CD4-positive, CD25-positive, alpha-beta regulatory T cell (primary cell): ENCODE results near the gene GLB1L2. TPM values are rescaled to one million over a fixed set of nuclear protein-coding genes. Genes with fewer than 3 reads are reported as not detected.

Source experiments
- ATAC-seq, 2 donors: fragments of 150-1000 bp; cut with Tn5 transposase; one replicate each; pipeline ENCODE4 v1.10.0; 2021; ENCODE audit warnings: low read depth in 2 of 2, moderate number of reproducible peaks in 2 of 2, moderate library complexity in 1 of 2
- DNase-seq, 3 donors: peaks; one replicate each; pipeline versions ENCODE4 v3.0.0 to v3.0.0-alpha.2; 2012 to 2022; ENCODE audit warnings: mixed read lengths in 1 of 3
- H3K27ac ChIP-seq: one replicate; pipeline ENCODE4 v1.7.0; 2013; ENCODE audit warnings: mild to moderate bottlenecking, low read length; ENCODE audit not compliant: insufficient read depth, poor library complexity, severe bottlenecking
- H3K27me3 ChIP-seq: one replicate; pipeline ENCODE4 v1.7.0; 2013; ENCODE audit warnings: low read length; ENCODE audit not compliant: control insufficient read depth, insufficient read depth
- H3K36me3 ChIP-seq: one replicate; pipeline ENCODE4 v1.7.0; 2013; ENCODE audit warnings: mild to moderate bottlenecking, low read length, moderate library complexity; ENCODE audit not compliant: control insufficient read depth, insufficient read depth
- H3K4me1 ChIP-seq: 2 replicates; pipeline ENCODE4 v1.7.0; 2013; ENCODE audit warnings: mild to moderate bottlenecking, low read length; ENCODE audit not compliant: insufficient read depth, control insufficient read depth, poor library complexity, severe bottlenecking
- H3K4me3 ChIP-seq: one replicate; pipeline ENCODE4 v1.7.0; 2013; ENCODE audit warnings: low read depth, mild to moderate bottlenecking, low read length, moderate library complexity
- H3K9me3 ChIP-seq, 2 experiments: 1 replicate in 1 of 2; 2 replicates in 1 of 2; pipeline ENCODE4 v1.7.0; 2013; ENCODE audit warnings: low read length in 2 of 2, mild to moderate bottlenecking in 1 of 2, moderate library complexity in 1 of 2; ENCODE audit not compliant: control insufficient read depth in 2 of 2
- H3K27ac Mint-ChIP-seq, 3 donors: one replicate each; pipeline ENCODE4 v1.8.0; 2020 to 2022; ENCODE audit warnings: mild to moderate bottlenecking in 3 of 3, mixed read lengths in 3 of 3, moderate library complexity in 2 of 3
- H3K27me3 Mint-ChIP-seq: one replicate; pipeline ENCODE4 v1.8.0; 2022; ENCODE audit warnings: mild to moderate bottlenecking, mixed read lengths
- H3K36me3 Mint-ChIP-seq: one replicate; pipeline ENCODE4 v1.8.0; 2020; ENCODE audit warnings: mixed read lengths
- H3K4me1 Mint-ChIP-seq, 4 donors: one replicate each; pipeline ENCODE4 v1.8.0; 2020 to 2022; ENCODE audit warnings: mixed read lengths in 4 of 4, mild to moderate bottlenecking in 1 of 4
- H3K4me3 Mint-ChIP-seq, 4 donors: one replicate each; pipeline ENCODE4 v1.8.0; 2020 to 2022; ENCODE audit warnings: mild to moderate bottlenecking in 4 of 4, mixed read lengths in 4 of 4, moderate library complexity in 3 of 4
- H3K9me3 Mint-ChIP-seq, 7 donors: one replicate each; pipeline ENCODE4 v1.8.0; 2020 to 2022; ENCODE audit warnings: mixed read lengths in 7 of 7, mild to moderate bottlenecking in 3 of 7, moderate library complexity in 2 of 7
- polyA plus RNA-seq, 4 donors: library from polyadenylated mRNA; unstranded; fragments of 300-500 nt; fragmentation: Illumina TruSeq; gene quantifications; one replicate each; pipeline ENCODE4 v1.2.3, GENCODE V29; 2021
- total RNA-seq: library from RNA; stranded (reverse); gene quantifications from one replicate; pipeline ENCODE4 v1.2.3, GENCODE V29; 2022

GLB1L2 gene
- total and polyA plus RNA-seq, 5 donors from 2014 or later: 0.11 to 0.79 (median 0.54) TPM; not detected in 1

GRCh38 chr11:134373591-134374052, 41.8 kb downstream of the GLB1L2 start:
- Histone ChIP-seq H3K9me3 (no peaks in the 10 kb centered on the region), H3K4me3 (no peak overlapping the region), H3K27me3 (no peaks in the 10 kb centered on the region), H3K4me1 (no peaks in the 10 kb centered on the region), H3K36me3 (no peaks in the 10 kb centered on the region), H3K27ac (no peak overlapping the region)
- Mint-ChIP-seq H3K36me3 (no peaks in the 10 kb centered on the region), H3K4me1 (no peaks in the 10 kb centered on the region), H3K4me3 (no peak overlapping the region), H3K9me3 (no peaks in the 10 kb centered on the region), H3K27ac (no peak overlapping the region), H3K27me3 (peaks cover 6% of the 10 kb centered on the region)
- DNase-seq: no peak
- ATAC-seq: no peak

- peaks cover 6% of the 10 kb centered on the region for H3K27me3 Mint-ChIP-seq
- H3K36me3 Mint-ChIP-seq: no peaks in the 10 kb centered on the region
- no peak for DNase-seq
- H3K4me1 Mint-ChIP-seq: no peaks in the 10 kb centered on the region
- no peaks in the 10 kb centered on the region for H3K9me3 Mint-ChIP-seq
- no peaks in the 10 kb centered on the region for H3K9me3 ChIP-seq
- H3K4me1 ChIP-seq: no peaks in the 10 kb centered on the region
- no peak overlapping the region for H3K27ac ChIP-seq
- H3K36me3 ChIP-seq: no peaks in the 10 kb centered on the region
- H3K4me3 ChIP-seq: no peak overlapping the region
- H3K27me3 ChIP-seq: no peaks in the 10 kb centered on the region
- ATAC-seq: no peak
- no peak overlapping the region for H3K4me3 Mint-ChIP-seq
- no peak overlapping the region for H3K27ac Mint-ChIP-seq
These were observed 42.4 kb downstream of the GLB1L2 start for GRCh38 chr11:134374171-134374570.

GRCh38 chr11:134374891-134375550, 43.2 kb downstream of the GLB1L2 start:
- Mint-ChIP-seq H3K9me3 (no peaks in the 10 kb centered on the region), H3K4me3 (no peak overlapping the region), H3K27me3 (peaks cover 6% of the 10 kb centered on the region), H3K36me3 (no peaks in the 10 kb centered on the region), H3K4me1 (no peaks in the 10 kb centered on the region), H3K27ac (no peak overlapping the region)
- DNase-seq (no peak), ATAC-seq (no peak)
- Histone ChIP-seq H3K27ac (no peak overlapping the region), H3K4me1 (no peaks in the 10 kb centered on the region), H3K4me3 (no peak overlapping the region), H3K9me3 (no peaks in the 10 kb centered on the region), H3K36me3 (no peaks in the 10 kb centered on the region), H3K27me3 (no peaks in the 10 kb centered on the region)

- H3K4me1 ChIP-seq: no peaks in the 10 kb centered on the region
- H3K4me3 ChIP-seq: no peak overlapping the region
- no peaks in the 10 kb centered on the region for H3K36me3 Mint-ChIP-seq
- H3K27me3 Mint-ChIP-seq: peaks cover 6% of the 10 kb centered on the region
- no peaks in the 10 kb centered on the region for H3K36me3 ChIP-seq
- no peak overlapping the region for H3K27ac ChIP-seq
- no peak for ATAC-seq
- no peak for DNase-seq
- no peak overlapping the region for H3K4me3 Mint-ChIP-seq
- no peaks in the 10 kb centered on the region for H3K9me3 Mint-ChIP-seq
- no peak overlapping the region for H3K27ac Mint-ChIP-seq
- no peaks in the 10 kb centered on the region for H3K4me1 Mint-ChIP-seq
- H3K27me3 ChIP-seq: no peaks in the 10 kb centered on the region
- no peaks in the 10 kb centered on the region for H3K9me3 ChIP-seq
These were observed 44.5 kb downstream of the GLB1L2 start for GRCh38 chr11:134376150-134376921.

- no peaks in the 10 kb centered on the region for H3K9me3 ChIP-seq
- H3K27me3 ChIP-seq: no peaks in the 10 kb centered on the region
- no peaks in the 10 kb centered on the region for H3K36me3 ChIP-seq
- H3K27ac ChIP-seq: no peak overlapping the region
- no peak for DNase-seq
- H3K36me3 Mint-ChIP-seq: no peaks in the 10 kb centered on the region
- peak overlapping the region in 1 of 3 donors; percentile 74 for H3K27ac Mint-ChIP-seq
- no peak for ATAC-seq
- no peaks in the 10 kb centered on the region for H3K4me1 ChIP-seq
- H3K4me1 Mint-ChIP-seq: no peaks in the 10 kb centered on the region
- peaks cover 4% of the 10 kb centered on the region for H3K27me3 Mint-ChIP-seq
- no peak overlapping the region for H3K4me3 ChIP-seq
- H3K9me3 Mint-ChIP-seq: no peaks in the 10 kb centered on the region
- H3K4me3 Mint-ChIP-seq: no peak overlapping the region
These were observed 46.1 kb downstream of the GLB1L2 start for GRCh38 chr11:134377876-134378275.

GRCh38 chr11:134379241-134379640, 47.5 kb downstream of the GLB1L2 start:
- H3K9me3 Mint-ChIP-seq: no peaks in the 10 kb centered on the region
- no peak overlapping the region for H3K4me3 Mint-ChIP-seq
- DNase-seq (no peak), ATAC-seq (no peak)
- no peak overlapping the region for H3K27ac ChIP-seq
- no peak overlapping the region for H3K27ac Mint-ChIP-seq
- H3K27me3 Mint-ChIP-seq: no peaks in the 10 kb centered on the region
- no peak overlapping the region for H3K4me3 ChIP-seq
- H3K4me1 Mint-ChIP-seq: no peaks in the 10 kb centered on the region
- no peaks in the 10 kb centered on the region for H3K27me3 ChIP-seq
- H3K36me3 Mint-ChIP-seq: no peaks in the 10 kb centered on the region
- H3K36me3 ChIP-seq: no peaks in the 10 kb centered on the region
- H3K9me3 ChIP-seq: no peaks in the 10 kb centered on the region
- no peaks in the 10 kb centered on the region for H3K4me1 ChIP-seq

- H3K36me3 ChIP-seq: no peaks in the 10 kb centered on the region
- no peaks in the 10 kb centered on the region for H3K4me1 Mint-ChIP-seq
These were observed 48.4 kb downstream of the GLB1L2 start for GRCh38 chr11:134380229-134380628.

GRCh38 chr11:134380785-134381184, 49.0 kb downstream of the GLB1L2 start:
- no peaks in the 10 kb centered on the region for H3K9me3 Mint-ChIP-seq
- no peaks in the 10 kb centered on the region for H3K27me3 Mint-ChIP-seq
- no peak overlapping the region for H3K27ac ChIP-seq
- H3K27me3 ChIP-seq: no peaks in the 10 kb centered on the region
- H3K4me1 Mint-ChIP-seq: no peaks in the 10 kb centered on the region
- ATAC-seq (no peak), DNase-seq (no peak)
- no peak overlapping the region for H3K4me3 ChIP-seq
- H3K4me3 Mint-ChIP-seq: no peak overlapping the region
- H3K36me3 Mint-ChIP-seq: no peaks in the 10 kb centered on the region
- H3K27ac Mint-ChIP-seq: no peak overlapping the region
- H3K36me3 ChIP-seq: no peaks in the 10 kb centered on the region
- H3K4me1 ChIP-seq: no peaks in the 10 kb centered on the region
- H3K9me3 ChIP-seq: no peaks in the 10 kb centered on the region

More at GRCh38 chr11:134380229-134380628, 48.4 kb downstream of the GLB1L2 start:
- ATAC-seq: no peak
- Mint-ChIP-seq H3K9me3 (no peaks in the 10 kb centered on the region), H3K27me3 (no peaks in the 10 kb centered on the region), H3K27ac (no peak overlapping the region), H3K36me3 (no peaks in the 10 kb centered on the region), H3K4me3 (no peak overlapping the region)
- no peaks in the 10 kb centered on the region for H3K27me3 ChIP-seq
- H3K27ac ChIP-seq: no peak overlapping the region
- H3K4me3 ChIP-seq: no peak overlapping the region
- DNase-seq: no peak
- no peaks in the 10 kb centered on the region for H3K9me3 ChIP-seq
- H3K4me1 ChIP-seq: no peaks in the 10 kb centered on the region
